Liver (tissue), 3 donors: ENCODE measurements around the gene LRP10.

Experiments
- ATF3 ChIP-seq: IDR thresholded peaks from 2 replicates; pipeline ENCODE4 v1.6.1; 2016; ENCODE audit warnings: antibody characterized with exemption
- CTCF ChIP-seq: fragments of 150-350 bp; IDR thresholded peaks from 2 replicates; pipeline ENCODE4 v1.5.1; 2017; ENCODE audit warnings: improper control_type of control experiment, low read depth, low read length; ENCODE audit not compliant: missing input control
- RAD21 ChIP-seq, 2 donors: IDR thresholded peaks; 2 replicates each; pipeline ENCODE4 v1.6.1; 2016; ENCODE audit warnings: antibody characterized with exemption in 2 of 2, mild to moderate bottlenecking in 2 of 2
- TAF1 ChIP-seq: conservative IDR thresholded peaks from 2 replicates; pipeline ENCODE4 v1.6.1; 2016; ENCODE audit warnings: antibody characterized with exemption, mild to moderate bottlenecking
- ZBTB33 ChIP-seq: IDR thresholded peaks from 2 replicates; pipeline ENCODE4 v1.6.1; 2016; ENCODE audit warnings: antibody characterized with exemption
- TF ChIP-seq, protein P1 (sequence below): IDR thresholded peaks from 2 replicates; pipeline ENCODE4 v1.6.1; 2016; ENCODE audit warnings: antibody characterized with exemption, mild to moderate bottlenecking
- donor health status: healthy.
- donor health status: healthy.

DNA sequence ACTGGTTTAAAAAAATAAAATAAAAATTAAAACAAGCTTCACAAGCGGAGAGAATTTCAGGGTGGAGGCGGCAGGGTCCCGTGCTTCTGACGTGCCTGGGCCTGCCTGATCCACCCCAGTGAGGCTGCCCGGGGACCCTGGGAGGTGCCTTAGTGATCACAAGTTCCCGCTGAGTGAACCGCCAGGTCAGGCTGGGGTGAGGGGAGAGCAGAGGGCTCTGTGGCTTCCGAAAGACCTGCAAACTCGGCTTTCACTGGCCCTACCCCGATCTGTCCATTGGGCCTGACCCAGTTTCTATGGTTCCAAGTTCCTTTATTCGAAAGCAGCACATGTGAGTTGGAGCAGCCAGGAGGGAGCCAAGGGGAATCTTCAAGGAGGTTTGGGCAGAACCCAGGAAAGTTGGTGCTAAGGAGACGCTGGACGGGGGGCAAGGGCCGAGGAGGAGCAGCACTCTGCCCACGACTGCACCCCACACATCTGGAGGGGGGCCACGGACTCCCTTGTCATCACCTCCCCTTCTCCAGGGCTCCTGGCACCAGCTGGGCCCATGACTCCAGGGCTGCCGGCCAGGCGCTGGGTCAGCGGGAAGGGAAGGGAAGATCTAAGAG is 22.2 kb upstream of the LRP10 start:
- no peak for TF ChIP-seq CTCF
- no peak for TF ChIP-seq TAF1
- TF ChIP-seq, protein P1, sequence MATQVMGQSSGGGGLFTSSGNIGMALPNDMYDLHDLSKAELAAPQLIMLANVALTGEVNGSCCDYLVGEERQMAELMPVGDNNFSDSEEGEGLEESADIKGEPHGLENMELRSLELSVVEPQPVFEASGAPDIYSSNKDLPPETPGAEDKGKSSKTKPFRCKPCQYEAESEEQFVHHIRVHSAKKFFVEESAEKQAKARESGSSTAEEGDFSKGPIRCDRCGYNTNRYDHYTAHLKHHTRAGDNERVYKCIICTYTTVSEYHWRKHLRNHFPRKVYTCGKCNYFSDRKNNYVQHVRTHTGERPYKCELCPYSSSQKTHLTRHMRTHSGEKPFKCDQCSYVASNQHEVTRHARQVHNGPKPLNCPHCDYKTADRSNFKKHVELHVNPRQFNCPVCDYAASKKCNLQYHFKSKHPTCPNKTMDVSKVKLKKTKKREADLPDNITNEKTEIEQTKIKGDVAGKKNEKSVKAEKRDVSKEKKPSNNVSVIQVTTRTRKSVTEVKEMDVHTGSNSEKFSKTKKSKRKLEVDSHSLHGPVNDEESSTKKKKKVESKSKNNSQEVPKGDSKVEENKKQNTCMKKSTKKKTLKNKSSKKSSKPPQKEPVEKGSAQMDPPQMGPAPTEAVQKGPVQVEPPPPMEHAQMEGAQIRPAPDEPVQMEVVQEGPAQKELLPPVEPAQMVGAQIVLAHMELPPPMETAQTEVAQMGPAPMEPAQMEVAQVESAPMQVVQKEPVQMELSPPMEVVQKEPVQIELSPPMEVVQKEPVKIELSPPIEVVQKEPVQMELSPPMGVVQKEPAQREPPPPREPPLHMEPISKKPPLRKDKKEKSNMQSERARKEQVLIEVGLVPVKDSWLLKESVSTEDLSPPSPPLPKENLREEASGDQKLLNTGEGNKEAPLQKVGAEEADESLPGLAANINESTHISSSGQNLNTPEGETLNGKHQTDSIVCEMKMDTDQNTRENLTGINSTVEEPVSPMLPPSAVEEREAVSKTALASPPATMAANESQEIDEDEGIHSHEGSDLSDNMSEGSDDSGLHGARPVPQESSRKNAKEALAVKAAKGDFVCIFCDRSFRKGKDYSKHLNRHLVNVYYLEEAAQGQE, result no peak
- no peak for TF ChIP-seq ZBTB33
- TF ChIP-seq ATF3, result no peak
- no peak for TF ChIP-seq RAD21 (IDR thresholded peaks at IDR 0.05)
